ENCODE results near the gene ARSB.
A peak's percentile ranks its signal among the peaks of the same experiment; 100 is the strongest.
"Not testable (repeated sequence)": the region's sequence is repeated elsewhere in the genome, so short reads cannot be mapped to it uniquely, and the experiment has no call there.

The ARSB gene

DNA sequence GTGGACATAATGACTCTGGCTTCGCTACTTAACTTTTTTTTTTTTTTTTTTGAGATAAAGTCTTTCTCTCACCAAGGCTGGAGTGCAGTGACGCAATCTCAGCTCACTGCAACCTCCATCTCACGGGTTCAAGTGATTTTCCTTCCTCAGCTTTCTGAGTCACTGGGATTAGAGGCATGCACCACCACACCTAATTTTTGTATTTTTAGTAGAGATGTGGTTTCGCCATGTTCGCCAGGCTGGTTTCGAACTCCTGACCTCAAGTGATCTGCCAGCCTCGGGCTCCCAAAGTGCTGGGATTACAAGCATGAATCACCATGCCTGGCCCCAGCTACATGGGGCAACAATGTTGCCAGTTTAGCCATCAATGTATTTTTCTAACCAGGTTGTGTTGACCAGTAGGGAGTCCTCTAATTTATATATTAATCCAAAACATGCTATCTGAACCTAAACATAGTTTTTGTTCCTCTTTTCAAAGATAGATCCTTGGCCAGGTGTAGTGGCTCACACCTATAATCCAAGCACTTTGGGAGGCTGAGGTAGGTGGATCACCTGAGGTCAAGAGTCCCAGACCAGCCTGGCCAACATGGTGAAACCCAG lies 216.2 kb downstream of the ARSB start:
- no peak for DNase-seq (ENCODE audit: low read depth)
- H3K4me3 ChIP-seq (ENCODE audit: low read depth, low read length): no peak overlapping the region

DNA sequence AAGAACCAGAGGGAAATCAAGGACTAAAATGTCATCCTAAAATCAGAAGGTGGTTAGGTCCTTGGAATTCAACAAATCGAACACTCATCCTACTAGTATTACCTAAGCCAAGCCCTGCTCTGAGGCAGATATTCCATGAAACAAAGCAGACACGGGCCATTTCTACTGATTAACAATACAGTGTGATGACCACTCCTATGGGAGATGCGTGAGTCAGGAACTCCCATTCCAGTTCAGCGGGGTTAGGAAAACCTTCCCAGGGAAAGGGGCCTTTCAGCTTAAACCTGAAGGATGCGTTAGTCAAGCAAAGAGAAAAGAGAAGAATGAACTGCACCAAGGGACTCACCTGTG lies 218.7 kb downstream of the ARSB start:
- no peak overlapping the region for H3K4me3 ChIP-seq (ENCODE audit: low read depth, low read length)
- no peak for DNase-seq (ENCODE audit: low read depth)

DNA sequence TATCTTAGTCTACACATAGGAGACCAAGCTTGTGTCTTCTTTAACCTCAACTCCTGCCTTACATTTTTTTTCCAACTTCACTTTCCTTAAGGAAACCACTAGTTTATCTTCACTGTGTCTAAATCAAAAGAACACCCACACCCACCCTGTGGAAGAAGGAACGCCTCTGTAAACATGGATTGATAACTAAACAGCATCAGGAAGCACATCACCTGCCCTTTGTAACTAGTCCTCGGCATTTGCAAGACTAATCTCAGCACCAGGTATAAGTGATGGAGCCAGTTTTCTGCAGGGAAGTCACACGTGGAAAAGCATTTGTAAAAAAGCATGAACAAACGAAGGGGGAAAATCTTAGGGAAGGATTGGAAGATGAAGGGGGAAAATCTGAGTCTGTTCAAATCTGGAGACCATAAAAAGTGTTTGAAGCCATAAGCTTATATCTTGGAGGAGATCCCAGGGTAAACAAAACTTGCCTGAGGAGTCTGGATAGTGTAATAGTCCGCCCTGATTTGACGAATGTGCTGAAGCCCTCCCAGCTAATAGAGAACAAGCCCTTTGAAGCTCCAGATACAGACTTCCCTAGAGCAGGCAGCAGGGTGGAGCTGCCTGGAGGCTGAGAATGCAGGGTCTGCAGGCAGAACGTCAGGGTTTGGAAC lies 219.2 kb downstream of the ARSB start:
- DNase-seq (ENCODE audit: low read depth): no peak
- H3K4me3 ChIP-seq (ENCODE audit: low read depth, low read length): no peak overlapping the region

DNA sequence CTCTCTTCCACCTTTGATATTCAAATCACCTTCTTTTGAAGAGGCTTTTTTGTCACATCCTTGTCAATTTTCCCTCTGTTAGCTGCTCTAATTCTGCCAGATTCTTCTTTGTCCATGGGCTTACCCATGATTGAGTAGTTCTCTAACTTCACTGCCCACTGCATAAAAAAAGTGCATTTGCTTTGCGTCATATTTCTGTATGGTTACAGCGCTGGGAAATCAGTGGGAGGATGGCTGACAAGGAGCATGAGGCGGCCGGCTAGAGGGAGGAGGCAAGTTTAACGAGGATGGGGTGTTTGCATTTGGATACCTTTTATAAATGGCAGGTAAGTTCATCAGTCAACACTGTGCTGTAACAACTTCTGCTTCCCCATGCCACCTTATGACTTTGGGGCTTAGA lies 220.0 kb downstream of the ARSB start:
- no peak overlapping the region for H3K4me3 ChIP-seq (ENCODE audit: low read depth, low read length)
- DNase-seq (ENCODE audit: low read depth): no peak

DNA sequence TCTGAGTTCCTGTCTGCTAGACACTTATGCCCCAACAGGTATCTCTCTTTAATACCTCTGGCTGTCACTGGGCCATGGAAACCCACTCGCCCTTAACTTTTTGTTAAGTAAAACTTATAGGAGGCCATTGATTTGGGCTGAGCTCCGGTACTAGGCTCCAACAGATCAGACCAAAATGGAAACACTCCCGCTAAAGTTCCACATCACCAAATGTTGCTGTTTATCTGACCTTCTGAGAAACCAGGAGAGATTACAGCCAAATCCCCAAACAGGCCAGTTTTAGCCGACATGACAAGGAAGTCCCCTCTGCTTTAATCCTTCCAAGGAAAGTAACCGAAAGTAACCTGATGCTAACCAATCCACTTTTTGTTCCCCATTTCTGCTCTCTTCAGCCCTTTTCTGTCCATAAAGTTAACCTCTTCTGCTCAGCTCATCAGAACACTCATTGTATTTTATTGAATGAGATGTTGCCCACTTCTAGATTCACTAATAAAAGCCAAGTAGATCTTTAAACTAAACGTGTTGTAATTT lies 221.4 kb downstream of the ARSB start:
- DNase-seq (ENCODE audit: low read depth): no peak
- H3K4me3 ChIP-seq (ENCODE audit: low read depth, low read length): no peak overlapping the region

DNA sequence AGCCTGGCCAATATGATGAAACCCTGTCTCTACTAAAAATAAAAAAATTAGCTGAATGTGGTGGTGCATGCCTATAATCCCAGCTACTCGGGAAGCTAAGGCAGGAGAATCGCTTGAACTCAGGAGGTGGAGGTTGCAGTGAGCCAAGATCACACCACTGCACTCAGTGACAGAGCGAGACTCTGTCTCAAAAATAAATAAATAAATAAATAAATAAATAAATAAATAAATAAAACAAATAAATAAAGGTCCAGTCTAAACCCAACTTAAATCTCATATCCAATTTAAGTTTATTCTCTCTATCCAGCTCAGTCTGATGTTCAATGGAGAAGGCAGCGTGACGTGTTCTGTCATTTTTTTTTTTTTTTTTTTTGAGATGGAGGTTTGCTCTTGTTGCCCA lies 222.4 kb downstream of the ARSB start:
- not testable (repeated sequence) for DNase-seq (ENCODE audit: low read depth); H3K4me3 ChIP-seq (ENCODE audit: low read depth, low read length)

DNA sequence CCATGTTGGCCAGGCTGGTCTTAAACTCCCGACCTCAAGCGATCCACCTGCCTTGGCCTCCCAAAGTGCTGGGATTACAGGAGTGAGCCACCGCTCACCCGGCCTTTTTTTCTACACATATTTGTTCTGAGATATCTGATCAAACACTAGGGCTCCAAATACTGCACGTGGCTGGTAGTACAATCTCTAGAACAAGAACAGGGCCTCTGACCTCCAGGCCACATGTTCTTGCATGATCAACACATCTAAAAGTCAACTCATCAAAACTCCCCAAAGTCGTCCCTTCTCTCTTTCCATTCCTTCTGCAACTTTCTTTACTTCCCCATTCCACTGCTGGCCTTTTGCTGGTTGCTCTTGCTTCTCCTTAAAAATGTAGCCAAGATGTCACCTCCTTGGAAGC lies 223.3 kb downstream of the ARSB start:
- DNase-seq (ENCODE audit: low read depth): no peak

DNA sequence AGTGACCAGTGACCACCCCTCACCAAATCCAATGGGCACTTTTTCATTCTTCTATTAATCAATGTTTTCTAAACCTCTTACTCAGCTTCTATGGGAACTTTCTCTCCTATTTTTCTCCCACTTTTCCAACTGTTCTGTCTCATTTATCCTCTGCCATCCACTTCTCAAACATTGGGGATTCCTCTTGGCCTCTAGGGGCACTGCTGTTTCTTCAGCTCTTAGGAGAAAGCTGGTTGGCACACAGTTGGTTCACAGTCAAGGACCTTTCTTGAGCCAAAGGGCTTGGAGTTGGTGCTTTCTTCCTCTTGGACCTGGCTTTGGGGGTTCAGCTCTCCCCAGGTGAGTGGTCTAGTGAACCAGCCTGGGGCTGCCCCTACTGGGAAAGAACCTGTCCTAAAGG lies 224.3 kb downstream of the ARSB start:
- DNase-seq (ENCODE audit: low read depth): no peak
- no peak overlapping the region for H3K4me3 ChIP-seq (ENCODE audit: low read depth, low read length)

More for the DNA sequence above, 223.3 kb downstream of the ARSB start:
- H3K4me3 ChIP-seq (ENCODE audit: low read depth, low read length): no peak overlapping the region

DNA sequence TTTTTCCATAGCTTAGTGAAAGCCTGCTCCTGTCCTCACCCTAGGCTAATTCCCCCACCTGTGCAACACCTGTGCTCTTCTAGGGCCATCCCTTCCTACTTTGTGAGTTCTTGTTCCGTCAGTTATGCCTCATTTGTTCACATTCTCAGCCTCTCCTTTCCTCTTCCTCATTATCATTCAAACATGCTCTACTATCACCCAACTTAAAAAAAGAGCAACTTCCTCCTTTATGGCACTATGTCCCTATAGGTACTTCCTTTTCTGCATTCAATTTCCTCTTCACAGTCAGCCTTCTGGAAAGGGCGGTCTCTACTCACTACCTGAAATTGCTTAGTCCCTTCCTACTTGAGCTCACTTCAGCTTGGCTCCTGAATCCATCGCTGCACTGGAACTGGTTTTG lies 224.7 kb downstream of the ARSB start:
- H3K4me3 ChIP-seq (ENCODE audit: low read depth, low read length): no peak overlapping the region
- no peak for DNase-seq (ENCODE audit: low read depth)

DNA sequence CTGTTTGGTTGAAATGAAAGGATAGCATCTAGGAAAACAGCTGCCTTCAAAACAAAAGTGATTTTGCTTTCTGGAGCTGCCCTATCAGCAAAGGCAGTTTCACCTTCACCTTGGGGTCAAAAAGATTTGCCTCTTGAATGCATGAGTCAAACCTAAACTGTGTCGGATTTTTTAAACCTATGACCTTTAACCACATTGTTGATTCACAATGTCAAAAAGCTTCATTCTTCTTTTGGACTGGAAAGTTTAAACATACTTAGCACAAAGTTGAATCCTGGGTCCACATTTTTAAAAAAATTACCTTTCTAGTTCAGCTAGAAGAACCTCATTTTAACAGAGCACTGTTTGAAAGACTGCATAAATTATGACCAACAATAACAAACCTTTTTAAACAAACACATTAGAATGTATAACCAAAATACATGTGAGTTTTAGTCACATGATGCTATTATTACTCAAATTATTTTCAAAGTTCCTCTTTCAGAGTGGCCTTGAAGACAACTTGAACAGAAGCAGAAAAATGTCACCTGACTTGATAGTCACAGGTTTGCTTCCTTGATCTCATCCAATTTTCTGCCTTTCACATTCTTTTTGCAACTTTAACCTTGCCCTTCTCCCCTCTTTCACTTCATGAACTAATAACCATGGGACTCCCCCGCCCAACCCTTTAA lies 226.8 kb downstream of the ARSB start:
- H3K4me3 ChIP-seq (ENCODE audit: low read depth, low read length): no peak overlapping the region
- no peak for DNase-seq (ENCODE audit: low read depth)

DNA sequence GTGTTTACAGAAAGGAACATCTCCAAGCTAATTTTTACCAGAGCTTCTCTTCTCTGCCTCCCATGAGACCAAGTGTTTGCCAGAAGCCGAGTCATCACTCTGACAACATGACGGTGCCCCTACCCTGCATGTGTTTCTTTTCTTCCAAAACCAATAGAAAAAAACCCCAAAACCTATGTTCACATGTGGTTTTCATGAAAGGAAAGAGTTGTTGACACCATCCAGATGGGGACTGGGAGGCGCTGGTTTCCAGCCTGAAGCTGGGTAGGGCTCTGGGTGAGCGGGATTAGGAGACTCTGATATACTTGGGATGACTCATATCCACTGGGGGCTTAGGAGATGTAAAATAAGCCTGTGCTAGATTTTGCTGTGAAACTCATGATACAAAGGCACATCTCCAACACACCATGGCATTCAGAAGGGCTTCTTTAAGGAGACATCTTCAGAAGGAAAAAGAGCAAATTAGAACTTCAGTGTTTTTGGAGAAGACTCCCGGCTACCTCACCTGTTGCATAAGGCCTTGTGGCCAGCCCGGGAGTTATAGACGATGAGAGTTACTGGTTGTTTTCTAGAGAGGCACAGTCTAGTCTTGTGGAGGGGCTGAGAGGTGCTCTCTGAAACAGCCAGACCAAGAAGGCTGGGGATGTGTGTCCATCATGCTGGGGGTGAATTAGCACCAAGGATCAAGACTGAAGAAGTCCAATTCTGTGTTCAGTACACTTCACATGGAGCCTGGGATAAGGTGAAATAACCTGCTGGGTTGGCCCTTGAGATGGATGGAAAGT lies 227.6 kb downstream of the ARSB start:
- no peak overlapping the region for H3K4me3 ChIP-seq (ENCODE audit: low read depth, low read length)
- DNase-seq (ENCODE audit: low read depth): peak; percentile 76

DNA sequence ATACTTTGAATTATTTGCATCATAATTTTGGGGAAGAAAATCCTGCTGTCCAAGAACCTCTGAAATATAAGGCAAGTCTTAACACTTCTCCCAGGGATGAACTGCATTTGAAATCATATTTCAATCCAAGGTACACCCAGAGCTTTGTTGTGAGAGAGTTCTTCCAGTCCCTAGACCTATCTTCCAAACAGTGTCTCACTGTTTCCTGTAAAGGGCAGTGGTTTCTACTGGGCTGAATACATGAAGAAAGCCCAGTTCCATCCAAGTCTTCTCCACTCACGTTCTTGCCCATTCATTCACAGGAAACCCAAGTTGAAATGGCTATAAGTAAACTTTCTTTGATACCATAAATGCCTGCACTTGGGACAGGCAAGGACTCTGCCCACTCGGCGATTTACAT lies 228.3 kb downstream of the ARSB start:
- H3K4me3 ChIP-seq (ENCODE audit: low read depth, low read length): no peak overlapping the region
- DNase-seq (ENCODE audit: low read depth): no peak

DNA sequence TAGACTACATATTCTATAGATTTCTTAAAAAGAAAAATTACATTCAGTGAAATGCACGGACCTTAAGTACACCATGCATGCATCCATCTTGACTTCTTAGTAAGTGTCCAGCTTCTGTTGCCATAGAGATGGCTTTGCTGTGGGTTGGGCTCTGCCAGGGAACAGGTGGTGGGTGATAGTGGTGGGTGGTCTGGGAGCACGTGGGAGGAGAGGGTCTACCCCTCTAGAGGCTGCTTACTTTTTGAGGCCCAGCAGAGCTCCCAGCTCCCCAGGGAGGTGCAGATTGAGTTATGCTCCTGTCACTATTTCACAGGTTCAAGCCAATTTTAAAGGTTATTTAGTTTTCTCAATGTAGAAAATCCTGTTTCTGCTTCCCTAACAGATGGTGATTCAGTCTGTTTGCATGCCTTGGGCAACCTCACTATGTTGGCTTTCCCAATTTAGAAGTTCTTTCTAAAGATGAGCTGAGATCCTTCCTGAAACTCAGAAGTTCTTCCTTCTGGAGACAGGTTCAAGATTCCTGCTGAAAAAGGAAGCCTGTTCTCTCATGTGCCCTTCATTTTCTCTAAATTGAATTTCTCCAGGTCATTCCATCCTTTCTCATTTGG lies 229.2 kb downstream of the ARSB start:
- DNase-seq (ENCODE audit: low read depth): no peak
- H3K4me3 ChIP-seq (ENCODE audit: low read depth, low read length): no peak overlapping the region

DNA sequence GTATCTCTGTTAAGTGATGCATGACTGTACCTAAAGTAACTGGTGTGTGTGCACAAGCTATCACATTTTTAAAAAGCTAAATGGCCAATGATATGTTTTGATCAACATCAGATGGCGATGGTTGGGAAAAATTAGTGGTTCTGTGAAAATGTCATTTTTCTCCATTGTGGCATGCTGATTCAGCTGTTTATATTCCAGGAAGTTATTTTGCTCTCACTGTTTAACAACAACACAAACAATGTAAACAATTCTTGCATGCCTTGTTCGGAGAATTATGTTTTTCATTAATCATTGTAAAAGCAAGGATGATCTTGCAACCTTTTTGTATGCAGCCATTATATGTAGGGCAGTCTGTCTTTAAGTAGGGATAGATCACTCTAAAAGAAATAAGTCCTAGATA lies 230.5 kb downstream of the ARSB start:
- H3K4me3 ChIP-seq (ENCODE audit: low read depth, low read length): no peak overlapping the region
- DNase-seq (ENCODE audit: low read depth): no peak

DNA sequence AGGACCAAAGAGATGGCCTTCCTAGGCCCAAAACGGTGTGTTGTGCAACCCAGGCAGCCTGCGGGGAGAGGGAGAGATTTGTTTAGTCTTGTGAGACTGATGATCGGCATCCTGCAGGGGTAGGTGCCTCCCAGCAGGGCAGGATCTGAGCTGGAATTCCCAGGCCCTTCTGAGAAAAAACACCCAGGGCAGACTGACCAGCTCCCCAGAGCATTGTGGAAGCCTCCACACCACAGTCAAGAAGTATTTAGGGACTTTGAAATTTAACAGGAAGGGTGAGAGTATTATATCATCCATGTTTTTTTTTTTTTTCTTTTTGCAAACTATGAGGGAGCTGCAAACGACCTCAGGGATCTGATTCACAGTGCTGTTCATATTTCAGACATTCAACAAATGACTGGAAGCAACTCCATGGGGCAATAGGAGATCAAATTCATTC lies 232.0 kb downstream of the ARSB start:
- no peak overlapping the region for H3K4me3 ChIP-seq (ENCODE audit: low read depth, low read length)
- DNase-seq (ENCODE audit: low read depth): peak; percentile 73

DNA sequence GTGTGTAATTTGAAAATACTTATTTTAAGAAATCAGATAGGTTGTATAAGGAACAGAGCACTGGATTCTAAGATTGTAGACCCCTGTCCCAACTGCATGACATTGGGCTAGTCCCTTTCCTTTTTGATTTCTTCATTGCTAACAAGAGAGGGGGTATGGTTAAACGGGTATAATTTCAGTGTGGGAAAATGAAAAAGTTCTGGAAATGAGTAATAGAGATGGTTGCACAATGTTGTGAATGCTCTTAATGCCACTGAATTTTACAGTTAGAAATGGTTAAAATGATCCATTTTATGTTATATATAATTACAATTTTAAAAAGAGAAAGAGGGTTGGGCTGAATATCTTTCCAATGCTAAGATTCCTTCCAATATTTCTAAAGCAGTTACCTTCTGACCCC lies 233.2 kb downstream of the ARSB start:
- no peak overlapping the region for H3K4me3 ChIP-seq (ENCODE audit: low read depth, low read length)
- peak; percentile 15 for DNase-seq (ENCODE audit: low read depth)

DNA sequence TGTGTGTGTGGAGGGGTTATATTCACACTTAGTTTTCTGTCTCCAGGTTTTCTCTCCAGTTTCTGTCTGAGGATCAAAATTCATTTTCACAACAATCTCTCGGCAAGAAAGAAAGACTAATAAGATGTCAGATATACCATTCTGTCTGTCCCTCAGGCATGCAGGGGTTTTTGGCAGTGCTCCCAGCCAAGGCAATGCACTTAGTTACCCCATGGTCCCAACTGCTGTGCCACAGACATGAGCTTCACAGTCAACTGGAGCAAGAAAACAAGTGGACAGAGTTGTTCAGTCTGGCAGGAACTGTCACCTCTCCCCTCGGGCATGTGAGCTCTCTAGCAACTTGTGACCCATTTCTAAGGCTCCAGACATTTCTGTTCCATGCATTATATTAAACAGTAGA lies 234.8 kb downstream of the ARSB start:
- no peak overlapping the region for H3K4me3 ChIP-seq (ENCODE audit: low read depth, low read length)
- DNase-seq (ENCODE audit: low read depth): no peak

DNA sequence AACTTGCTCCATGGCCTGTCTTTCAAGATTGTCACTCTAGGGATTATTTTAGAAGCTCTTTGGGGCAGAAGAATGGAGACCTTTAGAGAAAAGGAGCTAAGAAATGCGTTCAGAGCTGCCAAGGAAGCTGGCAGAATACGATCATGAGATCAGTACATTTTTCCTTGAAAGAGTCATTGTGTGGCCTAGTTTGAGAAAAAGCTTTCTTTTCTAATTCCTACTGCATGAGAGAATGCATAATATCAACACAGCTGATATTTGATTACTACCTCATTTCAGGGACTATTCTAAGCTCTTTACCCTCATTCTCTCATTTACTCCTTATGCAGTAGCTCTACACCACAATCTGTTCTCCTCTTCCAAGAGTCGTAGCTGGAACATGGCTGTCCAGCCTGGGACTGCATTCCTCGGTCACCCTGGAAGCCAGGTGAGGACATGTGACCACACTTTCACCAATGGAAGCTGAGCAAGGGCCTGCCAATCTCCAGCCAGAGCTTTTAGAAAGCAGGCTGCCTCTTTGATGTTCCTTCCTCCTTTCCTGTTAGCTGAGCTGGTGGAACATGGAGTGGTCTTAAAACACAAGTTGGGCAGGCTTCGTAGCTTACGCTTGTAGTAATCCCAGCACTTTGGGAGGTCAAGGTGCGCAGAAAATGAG lies 237.3 kb downstream of the ARSB start:
- H3K4me3 ChIP-seq (ENCODE audit: low read depth, low read length): no peak overlapping the region
- peak; percentile 65 for DNase-seq (ENCODE audit: low read depth)

DNA sequence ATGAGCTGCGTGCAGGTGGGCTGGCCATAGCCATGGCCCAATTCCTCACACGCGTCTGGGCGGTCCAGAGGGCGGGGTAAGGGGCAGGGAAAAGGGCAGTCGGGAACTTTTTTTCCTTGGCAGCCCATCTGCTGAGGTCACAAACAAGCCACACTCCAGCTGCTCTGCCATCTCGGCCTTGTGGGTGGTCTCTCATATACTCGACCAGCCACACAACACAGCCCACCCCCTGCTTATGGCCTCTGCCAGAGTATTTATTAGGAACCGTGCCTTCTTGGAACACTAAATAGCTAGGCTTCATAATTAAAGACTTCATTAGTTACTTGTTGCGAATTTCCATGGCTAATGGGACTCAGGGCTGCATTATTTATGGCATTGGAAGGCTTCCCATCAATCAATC lies 238.1 kb downstream of the ARSB start:
- H3K4me3 ChIP-seq (ENCODE audit: low read depth, low read length): no peak overlapping the region
- no peak for DNase-seq (ENCODE audit: low read depth)

Data from skeletal muscle cell (primary cell).